GM12878 (cell line): ENCODE data around the gene TBC1D8. TPM values are rescaled to one million over a fixed set of nuclear protein-coding genes. Genes with fewer than 3 reads are reported as not detected.

Experiments used
- CREM ChIP-seq: IDR thresholded peaks from 2 replicates; pipeline ENCODE4 v1.6.1; 2014; ENCODE audit warnings: antibody characterized with exemption, low read depth
- ETV6 ChIP-seq, 2 experiments: fragments of 450-650 bp in 1 of 2; IDR thresholded peaks in 1 of 2; conservative IDR thresholded peaks in 1 of 2; 2 replicates each; pipeline ENCODE4 v1.6.1; 2014; ENCODE audit warnings: antibody characterized with exemption in 1 of 2, borderline replicate concordance in 1 of 2, low read depth in 1 of 2, mild to moderate bottlenecking in 1 of 2, moderate library complexity in 1 of 2
- FOXM1 ChIP-seq: IDR thresholded peaks from 2 replicates; pipeline ENCODE4 v1.6.1; 2012; ENCODE audit warnings: low read depth, mild to moderate bottlenecking, inconsistent platforms, low read length, moderate library complexity
- IKZF2 ChIP-seq, 2 experiments: fragments of 450-650 bp; IDR thresholded peaks; 2 replicates each; pipeline ENCODE4 v1.6.1; 2017; ENCODE audit warnings: mild to moderate bottlenecking in 2 of 2, moderate library complexity in 2 of 2
- MTA2 ChIP-seq: fragments of 450-650 bp; IDR thresholded peaks from 2 replicates; pipeline ENCODE4 v1.6.1; 2016; ENCODE audit warnings: low read depth, mild to moderate bottlenecking, moderate library complexity
- MTA3 ChIP-seq: IDR thresholded peaks from 2 replicates; pipeline ENCODE4 v1.6.1; 2012; ENCODE audit warnings: low read length, inconsistent platforms, borderline replicate concordance
- MYB ChIP-seq: fragments of 150-350 bp; IDR thresholded peaks from 2 replicates; pipeline ENCODE4 v1.6.1; 2014; ENCODE audit warnings: mild to moderate bottlenecking, low read depth, low read length, borderline replicate concordance
- NR2F1 ChIP-seq: fragments of 450-650 bp; conservative IDR thresholded peaks from 2 replicates; pipeline ENCODE4 v1.6.1; 2017; ENCODE audit warnings: mild to moderate bottlenecking
- POU2F2 ChIP-seq: IDR thresholded peaks from 3 replicates; pipeline ENCODE4 v1.6.1; 2011; ENCODE audit warnings: low read depth, mild to moderate bottlenecking, low read length, borderline replicate concordance
- RCOR1 ChIP-seq: conservative IDR thresholded peaks from 2 replicates; pipeline ENCODE4 v1.6.1; 2012; ENCODE audit warnings: low read depth, low read length, improper control_type of control experiment
- RELA ChIP-seq: fragments of 450-650 bp; IDR thresholded peaks from 2 replicates; pipeline ENCODE4 v1.8.0; 2014; ENCODE audit warnings: borderline replicate concordance; ENCODE audit not compliant: partially characterized antibody
- SPI1 ChIP-seq: IDR thresholded peaks from 2 replicates; pipeline ENCODE4 v1.6.1; 2011; ENCODE audit warnings: low read depth, mild to moderate bottlenecking, low read length, moderate library complexity, borderline replicate concordance; ENCODE audit not compliant: insufficient read depth
- polyA plus RNA-seq, 11 experiments: library from polyadenylated mRNA; depleted of rRNA in 4 of 11; unstranded in 6 of 11; stranded (reverse) in 5 of 11; fragments of >200 nt; fragmentation: Nextera tagmentation in 4 of 11; fragmentation: Illumina TruSeq in 1 of 11; extraction: Ambion mirVana in 4 of 11; extraction: Trizol in 1 of 11; gene quantifications; 1 replicate in 1 of 11; 2 replicates in 10 of 11; pipeline versions ENCODE4 v1.2.1 to v1.2.3, GENCODE V29; 2011 to 2016; ENCODE audit warnings: inconsistent platforms in 2 of 11, missing spikeins in 2 of 11, low read depth in 1 of 11
- total RNA-seq, 4 experiments: library from RNA; depleted of rRNA in 3 of 4; stranded (reverse); fragments of >200 nt in 3 of 4; fragmentation: Illumina TruSeq in 1 of 4; extraction: Trizol in 1 of 4; gene quantifications; 2 replicates each; pipeline versions ENCODE4 v1.2.1 to v1.2.3, GENCODE V29; 2013 to 2021
- TF ChIP-seq, protein P1 (sequence below): fragments of 450-650 bp; IDR thresholded peaks from 2 replicates; pipeline ENCODE4 v1.6.1; 2016; ENCODE audit warnings: mild to moderate bottlenecking, moderate library complexity, borderline replicate concordance
- TF ChIP-seq, protein P2 (sequence below): fragments of 450-650 bp; IDR thresholded peaks from 2 replicates; pipeline ENCODE4 v1.6.1; 2017; ENCODE audit warnings: low read depth, mild to moderate bottlenecking, moderate library complexity
- TF ChIP-seq, protein P3 (sequence below): fragments of 450-650 bp; conservative IDR thresholded peaks from 2 replicates; pipeline ENCODE4 v1.6.1; 2017; ENCODE audit warnings: mild to moderate bottlenecking, moderate library complexity
- TF ChIP-seq, protein P4 (sequence below): fragments of 450-650 bp; formaldehyde crosslinking; IDR thresholded peaks from 2 replicates; pipeline ENCODE4 v1.4.0; 2020; ENCODE audit warnings: mild to moderate bottlenecking, moderate library complexity

The TBC1D8 gene
- total and polyA plus RNA-seq, 10 of the 15 experiments (the other 5 are each of a cell fraction or from before 2014, with no cell fraction given), result 0.80 to 4.9 (median 4.4) TPM

DNA sequence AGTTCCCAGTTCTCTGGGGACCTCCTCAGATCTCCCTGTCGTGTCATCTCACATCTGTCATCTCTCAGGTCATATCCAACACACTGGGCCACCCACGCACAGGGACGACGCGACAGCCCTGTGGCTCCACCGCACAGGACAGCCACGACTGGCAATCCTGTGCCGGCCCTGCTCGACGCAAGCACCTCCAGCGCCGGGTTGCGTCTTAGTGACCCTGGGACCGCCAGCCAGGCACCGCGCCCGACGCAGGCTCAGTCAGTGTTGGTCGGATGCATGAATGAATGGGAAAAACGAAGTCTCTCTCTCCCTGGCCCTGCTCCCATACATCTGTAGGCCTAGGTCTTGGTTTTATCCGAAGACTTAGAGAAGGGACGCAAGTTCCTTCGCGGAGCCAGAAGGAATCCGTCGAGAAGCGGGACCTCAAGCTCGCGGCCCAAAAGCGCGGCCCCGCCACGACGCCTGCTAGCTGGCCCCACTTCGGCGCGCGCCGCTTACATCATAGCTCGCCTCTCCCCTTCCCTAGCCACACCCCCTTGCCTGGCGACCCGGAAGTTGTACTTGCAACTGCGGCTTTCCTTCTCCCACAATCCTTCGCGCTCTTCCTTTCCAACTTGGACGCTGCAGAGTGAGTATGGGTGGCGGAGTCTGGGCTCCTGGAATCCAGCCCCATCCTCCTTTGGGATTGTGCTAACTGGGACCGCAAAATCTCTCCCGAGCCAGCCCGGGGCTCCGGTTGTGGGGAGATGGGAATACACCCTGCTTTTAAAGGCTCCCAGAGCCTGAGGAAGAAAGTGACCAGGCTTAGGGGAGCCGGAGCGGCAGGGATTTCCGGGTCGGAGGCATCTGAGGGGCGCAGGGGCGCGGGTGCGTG is 149.3 kb downstream of the TBC1D8 start, which contains the start of gene RPL31 (continued):
- TF ChIP-seq, protein P1, sequence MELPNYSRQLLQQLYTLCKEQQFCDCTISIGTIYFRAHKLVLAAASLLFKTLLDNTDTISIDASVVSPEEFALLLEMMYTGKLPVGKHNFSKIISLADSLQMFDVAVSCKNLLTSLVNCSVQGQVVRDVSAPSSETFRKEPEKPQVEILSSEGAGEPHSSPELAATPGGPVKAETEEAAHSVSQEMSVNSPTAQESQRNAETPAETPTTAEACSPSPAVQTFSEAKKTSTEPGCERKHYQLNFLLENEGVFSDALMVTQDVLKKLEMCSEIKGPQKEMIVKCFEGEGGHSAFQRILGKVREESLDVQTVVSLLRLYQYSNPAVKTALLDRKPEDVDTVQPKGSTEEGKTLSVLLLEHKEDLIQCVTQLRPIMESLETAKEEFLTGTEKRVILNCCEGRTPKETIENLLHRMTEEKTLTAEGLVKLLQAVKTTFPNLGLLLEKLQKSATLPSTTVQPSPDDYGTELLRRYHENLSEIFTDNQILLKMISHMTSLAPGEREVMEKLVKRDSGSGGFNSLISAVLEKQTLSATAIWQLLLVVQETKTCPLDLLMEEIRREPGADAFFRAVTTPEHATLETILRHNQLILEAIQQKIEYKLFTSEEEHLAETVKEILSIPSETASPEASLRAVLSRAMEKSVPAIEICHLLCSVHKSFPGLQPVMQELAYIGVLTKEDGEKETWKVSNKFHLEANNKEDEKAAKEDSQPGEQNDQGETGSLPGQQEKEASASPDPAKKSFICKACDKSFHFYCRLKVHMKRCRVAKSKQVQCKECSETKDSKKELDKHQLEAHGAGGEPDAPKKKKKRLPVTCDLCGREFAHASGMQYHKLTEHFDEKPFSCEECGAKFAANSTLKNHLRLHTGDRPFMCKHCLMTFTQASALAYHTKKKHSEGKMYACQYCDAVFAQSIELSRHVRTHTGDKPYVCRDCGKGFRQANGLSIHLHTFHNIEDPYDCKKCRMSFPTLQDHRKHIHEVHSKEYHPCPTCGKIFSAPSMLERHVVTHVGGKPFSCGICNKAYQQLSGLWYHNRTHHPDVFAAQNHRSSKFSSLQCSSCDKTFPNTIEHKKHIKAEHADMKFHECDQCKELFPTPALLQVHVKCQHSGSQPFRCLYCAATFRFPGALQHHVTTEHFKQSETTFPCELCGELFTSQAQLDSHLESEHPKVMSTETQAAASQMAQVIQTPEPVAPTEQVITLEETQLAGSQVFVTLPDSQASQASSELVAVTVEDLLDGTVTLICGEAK, result peak; percentile 91
- TF ChIP-seq MTA2, result peak; percentile 84
- peak; percentile 96 for TF ChIP-seq CREM
- no peak; the same call in 1 of the 2 replicates for TF ChIP-seq SPI1
- TF ChIP-seq RELA, result peak; percentile 9
- 0 out of 2 replicates have a peak, but pooled peaks have one; percentile 62 for TF ChIP-seq RCOR1
- TF ChIP-seq MTA3, result no peak
- TF ChIP-seq, protein P2, sequence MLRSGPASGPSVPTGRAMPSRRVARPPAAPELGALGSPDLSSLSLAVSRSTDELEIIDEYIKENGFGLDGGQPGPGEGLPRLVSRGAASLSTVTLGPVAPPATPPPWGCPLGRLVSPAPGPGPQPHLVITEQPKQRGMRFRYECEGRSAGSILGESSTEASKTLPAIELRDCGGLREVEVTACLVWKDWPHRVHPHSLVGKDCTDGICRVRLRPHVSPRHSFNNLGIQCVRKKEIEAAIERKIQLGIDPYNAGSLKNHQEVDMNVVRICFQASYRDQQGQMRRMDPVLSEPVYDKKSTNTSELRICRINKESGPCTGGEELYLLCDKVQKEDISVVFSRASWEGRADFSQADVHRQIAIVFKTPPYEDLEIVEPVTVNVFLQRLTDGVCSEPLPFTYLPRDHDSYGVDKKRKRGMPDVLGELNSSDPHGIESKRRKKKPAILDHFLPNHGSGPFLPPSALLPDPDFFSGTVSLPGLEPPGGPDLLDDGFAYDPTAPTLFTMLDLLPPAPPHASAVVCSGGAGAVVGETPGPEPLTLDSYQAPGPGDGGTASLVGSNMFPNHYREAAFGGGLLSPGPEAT, result peak; percentile 81; the same call in 1 of the 2 replicates
- TF ChIP-seq IKZF2 (IDR thresholded peaks at IDR 0.05), result peak; percentile 70 to 74
- TF ChIP-seq, protein P3, sequence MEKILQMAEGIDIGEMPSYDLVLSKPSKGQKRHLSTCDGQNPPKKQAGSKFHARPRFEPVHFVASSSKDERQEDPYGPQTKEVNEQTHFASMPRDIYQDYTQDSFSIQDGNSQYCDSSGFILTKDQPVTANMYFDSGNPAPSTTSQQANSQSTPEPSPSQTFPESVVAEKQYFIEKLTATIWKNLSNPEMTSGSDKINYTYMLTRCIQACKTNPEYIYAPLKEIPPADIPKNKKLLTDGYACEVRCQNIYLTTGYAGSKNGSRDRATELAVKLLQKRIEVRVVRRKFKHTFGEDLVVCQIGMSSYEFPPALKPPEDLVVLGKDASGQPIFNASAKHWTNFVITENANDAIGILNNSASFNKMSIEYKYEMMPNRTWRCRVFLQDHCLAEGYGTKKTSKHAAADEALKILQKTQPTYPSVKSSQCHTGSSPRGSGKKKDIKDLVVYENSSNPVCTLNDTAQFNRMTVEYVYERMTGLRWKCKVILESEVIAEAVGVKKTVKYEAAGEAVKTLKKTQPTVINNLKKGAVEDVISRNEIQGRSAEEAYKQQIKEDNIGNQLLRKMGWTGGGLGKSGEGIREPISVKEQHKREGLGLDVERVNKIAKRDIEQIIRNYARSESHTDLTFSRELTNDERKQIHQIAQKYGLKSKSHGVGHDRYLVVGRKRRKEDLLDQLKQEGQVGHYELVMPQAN, result peak; percentile 61
- peak in 1 of 2 experiments; percentile 46; a peak in 1 of 4 replicates for TF ChIP-seq ETV6 (conservative IDR thresholded peaks at IDR 0.05 in 1 of 2, IDR thresholded peaks at IDR 0.05 in 1 of 2; ENCODE audit: borderline replicate concordance in 1 of 2, low read depth in 1 of 2)
- TF ChIP-seq MYB, result peak; percentile 54; the same call in 1 of the 2 replicates
- TF ChIP-seq POU2F2, result peak; percentile 93
- TF ChIP-seq, protein P4, sequence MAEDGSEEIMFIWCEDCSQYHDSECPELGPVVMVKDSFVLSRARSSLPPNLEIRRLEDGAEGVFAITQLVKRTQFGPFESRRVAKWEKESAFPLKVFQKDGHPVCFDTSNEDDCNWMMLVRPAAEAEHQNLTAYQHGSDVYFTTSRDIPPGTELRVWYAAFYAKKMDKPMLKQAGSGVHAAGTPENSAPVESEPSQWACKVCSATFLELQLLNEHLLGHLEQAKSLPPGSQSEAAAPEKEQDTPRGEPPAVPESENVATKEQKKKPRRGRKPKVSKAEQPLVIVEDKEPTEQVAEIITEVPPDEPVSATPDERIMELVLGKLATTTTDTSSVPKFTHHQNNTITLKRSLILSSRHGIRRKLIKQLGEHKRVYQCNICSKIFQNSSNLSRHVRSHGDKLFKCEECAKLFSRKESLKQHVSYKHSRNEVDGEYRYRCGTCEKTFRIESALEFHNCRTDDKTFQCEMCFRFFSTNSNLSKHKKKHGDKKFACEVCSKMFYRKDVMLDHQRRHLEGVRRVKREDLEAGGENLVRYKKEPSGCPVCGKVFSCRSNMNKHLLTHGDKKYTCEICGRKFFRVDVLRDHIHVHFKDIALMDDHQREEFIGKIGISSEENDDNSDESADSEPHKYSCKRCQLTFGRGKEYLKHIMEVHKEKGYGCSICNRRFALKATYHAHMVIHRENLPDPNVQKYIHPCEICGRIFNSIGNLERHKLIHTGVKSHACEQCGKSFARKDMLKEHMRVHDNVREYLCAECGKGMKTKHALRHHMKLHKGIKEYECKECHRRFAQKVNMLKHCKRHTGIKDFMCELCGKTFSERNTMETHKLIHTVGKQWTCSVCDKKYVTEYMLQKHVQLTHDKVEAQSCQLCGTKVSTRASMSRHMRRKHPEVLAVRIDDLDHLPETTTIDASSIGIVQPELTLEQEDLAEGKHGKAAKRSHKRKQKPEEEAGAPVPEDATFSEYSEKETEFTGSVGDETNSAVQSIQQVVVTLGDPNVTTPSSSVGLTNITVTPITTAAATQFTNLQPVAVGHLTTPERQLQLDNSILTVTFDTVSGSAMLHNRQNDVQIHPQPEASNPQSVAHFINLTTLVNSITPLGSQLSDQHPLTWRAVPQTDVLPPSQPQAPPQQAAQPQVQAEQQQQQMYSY, result no peak
- peak; percentile 80 for TF ChIP-seq FOXM1
- TF ChIP-seq NR2F1, result peak; percentile 29; the same call in 1 of the 2 replicates
